CD4-positive, alpha-beta T cell (primary cell): ENCODE measurements around the gene SCN7A. TPM values are rescaled to one million over a fixed set of nuclear protein-coding genes. Genes with fewer than 3 reads are reported as not detected.

ENCODE experiments used
- ATAC-seq: fragments of 200-7000 bp; cut with Tn5 transposase; one replicate; pipeline ENCODE4 v1.10.0; 2022; ENCODE audit warnings: mild to moderate bottlenecking; ENCODE audit not compliant: poor library complexity
- CTCF ChIA-PET: fragments of 350-600 bp; sonication (Branson Sonifier 250); formaldehyde crosslinking; loops from one replicate; lab custom pipeline; 2021; ENCODE audit warnings: antibody characterized with exemption, inconsistent platforms; lab: Charles Lee
- POLR2A ChIA-PET: fragments of 350-600 bp; sonication (Branson Sonifier 250); formaldehyde crosslinking; loops from one replicate; lab custom pipeline; 2021; ENCODE audit warnings: antibody characterized with exemption, inconsistent platforms; lab: Charles Lee
- DNase-seq, 14 experiments: peaks; one replicate each; pipeline ENCODE4 v3.0.0-alpha.2; 2013 to 2020; ENCODE audit warnings: mixed read lengths in 2 of 14
- H3K27ac ChIP-seq, 2 donors: one replicate each; pipeline versions ENCODE4 v1.5.1 to v1.7.0; 2013; ENCODE audit warnings: low read length in 2 of 2, low read depth in 1 of 2, mild to moderate bottlenecking in 1 of 2
- H3K27me3 ChIP-seq, 2 experiments: 1 replicate in 1 of 2; 2 replicates in 1 of 2; pipeline versions ENCODE4 v1.6.1 to v1.7.0; 2013; ENCODE audit warnings: low read length in 2 of 2, control low read depth in 1 of 2, mild to moderate bottlenecking in 1 of 2, moderate library complexity in 1 of 2; ENCODE audit not compliant: insufficient read depth in 2 of 2, control insufficient read depth in 1 of 2
- H3K36me3 ChIP-seq: one replicate; pipeline ENCODE4 v1.6.1; 2013; ENCODE audit warnings: low read length, control low read depth; ENCODE audit not compliant: insufficient read depth
- H3K4me1 ChIP-seq: one replicate; pipeline ENCODE4 v1.6.1; 2013; ENCODE audit warnings: low read length, control low read depth; ENCODE audit not compliant: insufficient read depth
- H3K4me3 ChIP-seq: one replicate; pipeline ENCODE4 v1.5.1; 2013; ENCODE audit warnings: mild to moderate bottlenecking, low read length, moderate library complexity
- H3K9me3 ChIP-seq, 2 experiments: 1 replicate in 1 of 2; 2 replicates in 1 of 2; pipeline versions ENCODE4 v1.6.1 to v1.7.0; 2013; ENCODE audit warnings: low read length in 2 of 2, mild to moderate bottlenecking in 2 of 2, control low read depth in 1 of 2, moderate library complexity in 1 of 2; ENCODE audit not compliant: control insufficient read depth in 1 of 2, insufficient read depth in 1 of 2
- H3K27ac Mint-ChIP-seq: one replicate; pipeline ENCODE4 v1.8.0; 2020; ENCODE audit warnings: mixed read lengths
- H3K27me3 Mint-ChIP-seq: one replicate; pipeline ENCODE4 v1.8.0; 2021; ENCODE audit warnings: mixed read lengths
- H3K36me3 Mint-ChIP-seq: one replicate; pipeline ENCODE4 v1.8.0; 2021; ENCODE audit warnings: low read depth, mixed read lengths
- H3K4me1 Mint-ChIP-seq: one replicate; pipeline ENCODE4 v1.8.0; 2021; ENCODE audit warnings: low read depth, mixed read lengths
- H3K4me3 Mint-ChIP-seq: one replicate; pipeline ENCODE4 v1.8.0; 2020; ENCODE audit warnings: mild to moderate bottlenecking, mixed read lengths
- H3K9me3 Mint-ChIP-seq: one replicate; pipeline ENCODE4 v1.8.0; 2020; ENCODE audit warnings: mixed read lengths
- intact Hi-C, 2 experiments: fragments of 100-400 bp; cut with DNase I in 1 of 2; cut with micrococcal nuclease in 1 of 2; formaldehyde crosslinking; loops; one replicate each; pipeline versions ENCODE4 v1.15.1 to v1.9.0; 2023 to 2025; cut with DNase I, micrococcal nuclease
- total RNA-seq, 174 experiments: library from RNA in 2 of 174; stranded (reverse) in 2 of 174; gene quantifications; one replicate each; pipeline ENCODE4 v1.2.3 and lab custom pipeline; 2021 to 2026
- TF ChIP-seq, protein P1 (sequence below): fragments of 200-600 bp; IDR thresholded peaks from one replicate; pipeline ENCODE4 v1.8.0; 2022; ENCODE audit warnings: antibody characterized with exemption, mild to moderate bottlenecking

Gene SCN7A
- total RNA-seq, 2 experiments from 2014 or later, result not detected

DNA sequence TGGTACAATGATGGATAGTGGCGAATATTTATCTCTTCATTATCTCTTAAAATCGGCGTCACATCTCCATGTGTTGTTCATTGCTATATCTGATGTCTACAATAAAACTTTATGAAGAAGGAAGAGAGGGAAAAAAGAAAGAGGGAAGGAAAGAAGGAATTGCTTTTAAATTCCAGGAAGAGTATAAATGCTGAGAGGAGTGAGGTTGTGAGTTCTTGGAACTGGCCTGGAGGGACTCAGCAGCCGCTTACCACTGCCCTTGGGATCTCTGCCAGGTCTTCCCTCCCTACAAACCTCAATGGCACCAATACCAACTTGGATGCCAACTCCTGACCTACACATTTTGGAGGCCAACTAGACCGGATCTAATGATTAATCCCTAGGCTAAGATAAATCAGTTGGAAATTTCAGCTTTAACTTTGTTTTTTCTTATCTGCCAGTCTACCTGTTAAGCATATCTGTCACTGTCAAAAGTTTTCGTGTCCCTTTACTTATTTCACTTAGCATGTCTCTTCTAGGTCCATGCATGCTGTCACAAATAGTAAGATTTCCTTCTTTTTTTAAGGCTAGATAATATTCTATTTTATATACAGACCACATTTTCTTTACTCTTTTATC is 128.1 kb downstream of the SCN7A start:
- Mint-ChIP-seq H3K27me3 (no peaks in the 10 kb centered on the region), H3K4me3 (no peak overlapping the region), H3K36me3 (no peaks in the 10 kb centered on the region), H3K9me3 (no peaks in the 10 kb centered on the region), H3K27ac (no peak overlapping the region), H3K4me1 (no peaks in the 10 kb centered on the region)
- no peaks in the 10 kb centered on the region for H3K36me3 ChIP-seq
- H3K4me3 ChIP-seq, result no peak overlapping the region
- no peak for ATAC-seq
- intact Hi-C loops, result no loop called here
- DNase-seq, result no peak
- no peaks in the 10 kb centered on the region for H3K27me3 ChIP-seq
- H3K27ac ChIP-seq, result no peak overlapping the region
- POLR2A ChIA-PET, result no interaction called here
- no peaks in the 10 kb centered on the region for H3K4me1 ChIP-seq
- TF ChIP-seq, protein P1, sequence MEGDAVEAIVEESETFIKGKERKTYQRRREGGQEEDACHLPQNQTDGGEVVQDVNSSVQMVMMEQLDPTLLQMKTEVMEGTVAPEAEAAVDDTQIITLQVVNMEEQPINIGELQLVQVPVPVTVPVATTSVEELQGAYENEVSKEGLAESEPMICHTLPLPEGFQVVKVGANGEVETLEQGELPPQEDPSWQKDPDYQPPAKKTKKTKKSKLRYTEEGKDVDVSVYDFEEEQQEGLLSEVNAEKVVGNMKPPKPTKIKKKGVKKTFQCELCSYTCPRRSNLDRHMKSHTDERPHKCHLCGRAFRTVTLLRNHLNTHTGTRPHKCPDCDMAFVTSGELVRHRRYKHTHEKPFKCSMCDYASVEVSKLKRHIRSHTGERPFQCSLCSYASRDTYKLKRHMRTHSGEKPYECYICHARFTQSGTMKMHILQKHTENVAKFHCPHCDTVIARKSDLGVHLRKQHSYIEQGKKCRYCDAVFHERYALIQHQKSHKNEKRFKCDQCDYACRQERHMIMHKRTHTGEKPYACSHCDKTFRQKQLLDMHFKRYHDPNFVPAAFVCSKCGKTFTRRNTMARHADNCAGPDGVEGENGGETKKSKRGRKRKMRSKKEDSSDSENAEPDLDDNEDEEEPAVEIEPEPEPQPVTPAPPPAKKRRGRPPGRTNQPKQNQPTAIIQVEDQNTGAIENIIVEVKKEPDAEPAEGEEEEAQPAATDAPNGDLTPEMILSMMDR, result no peak
- H3K9me3 ChIP-seq, result no peaks in the 10 kb centered on the region
- CTCF ChIA-PET, result no interaction called here

DNA sequence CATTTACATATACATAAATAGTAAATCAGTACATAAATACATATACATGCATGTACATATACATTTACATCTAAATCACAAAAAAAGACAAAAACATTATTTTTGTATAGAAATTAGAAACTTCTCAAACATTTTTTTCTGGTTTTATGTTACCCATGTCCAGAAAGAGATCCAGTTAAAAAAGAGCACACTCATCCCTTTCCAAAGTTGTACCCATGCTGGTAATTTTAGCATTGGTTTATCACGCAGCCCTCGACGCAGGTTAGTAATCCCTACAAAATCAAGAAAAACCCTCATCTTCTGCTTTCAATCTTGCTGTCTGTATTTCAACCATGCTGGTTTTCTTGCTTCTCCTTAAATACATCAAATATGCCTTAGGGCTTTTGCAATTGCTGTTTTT is 128.8 kb downstream of the SCN7A start:
- H3K4me1 ChIP-seq, result no peaks in the 10 kb centered on the region
- no peak overlapping the region for H3K27ac ChIP-seq
- H3K27me3 Mint-ChIP-seq, result no peaks in the 10 kb centered on the region
- H3K27me3 ChIP-seq, result no peaks in the 10 kb centered on the region
- ATAC-seq (no peak), DNase-seq (no peak)
- H3K9me3 Mint-ChIP-seq, result no peaks in the 10 kb centered on the region
- no peaks in the 10 kb centered on the region for H3K4me1 Mint-ChIP-seq
- TF ChIP-seq, protein P1, result no peak
- no peaks in the 10 kb centered on the region for H3K36me3 Mint-ChIP-seq
- H3K36me3 ChIP-seq, result no peaks in the 10 kb centered on the region
- ChIA-PET POLR2A (no interaction called here), CTCF (no interaction called here)
- no peak overlapping the region for H3K4me3 Mint-ChIP-seq
- H3K4me3 ChIP-seq, result no peak overlapping the region
- no peaks in the 10 kb centered on the region for H3K9me3 ChIP-seq
- H3K27ac Mint-ChIP-seq, result no peak overlapping the region
- intact Hi-C loops, result no loop called here

DNA sequence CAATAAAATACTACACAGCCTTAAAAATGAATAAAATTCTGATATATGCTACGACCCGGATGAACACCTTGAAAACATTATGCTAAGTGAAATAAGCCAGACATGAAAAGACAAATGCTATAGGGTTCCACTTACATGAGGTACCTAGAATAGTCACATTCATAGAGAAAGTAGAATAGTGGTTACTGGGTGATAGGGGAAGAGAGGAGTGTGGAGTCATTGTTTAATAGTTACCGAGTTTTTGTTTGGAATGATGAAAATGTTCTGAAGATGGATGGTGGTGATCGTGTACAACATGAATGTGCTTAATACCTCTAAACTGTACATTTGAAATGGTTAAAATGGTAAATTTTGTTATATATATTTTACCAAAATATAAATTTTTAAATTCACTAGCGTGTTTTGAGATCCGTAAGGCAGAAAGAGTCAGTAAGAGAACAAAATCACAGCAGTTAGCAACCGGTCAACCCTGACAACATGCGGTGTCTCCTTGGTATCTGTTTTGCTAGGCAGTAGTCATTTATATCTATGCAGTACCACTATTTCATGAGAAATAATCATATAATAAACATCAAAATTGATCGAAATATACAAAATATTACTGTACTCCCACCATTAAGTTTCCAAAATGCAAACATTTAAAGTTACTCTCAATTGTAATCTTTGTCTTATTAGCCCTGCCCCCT is 129.4 kb downstream of the SCN7A start:
- H3K36me3 ChIP-seq, result no peaks in the 10 kb centered on the region
- intact Hi-C loops, result no loop called here
- TF ChIP-seq, protein P1, result no peak
- CTCF ChIA-PET, result no interaction called here
- DNase-seq, result no peak
- H3K4me3 ChIP-seq, result no peak overlapping the region
- H3K27me3 ChIP-seq, result no peaks in the 10 kb centered on the region
- H3K36me3 Mint-ChIP-seq, result no peaks in the 10 kb centered on the region
- no peaks in the 10 kb centered on the region for H3K27me3 Mint-ChIP-seq
- no peak overlapping the region for H3K27ac ChIP-seq
- ATAC-seq, result no peak
- no peaks in the 10 kb centered on the region for H3K9me3 ChIP-seq
- H3K4me3 Mint-ChIP-seq, result no peak overlapping the region
- no peaks in the 10 kb centered on the region for H3K4me1 Mint-ChIP-seq
- H3K4me1 ChIP-seq, result no peaks in the 10 kb centered on the region
- no peaks in the 10 kb centered on the region for H3K9me3 Mint-ChIP-seq
- POLR2A ChIA-PET, result no interaction called here
- H3K27ac Mint-ChIP-seq, result no peak overlapping the region
